ENCODE data around the gene IQSEC2.
A peak's percentile ranks its signal among the peaks of the same experiment; 100 is the strongest.

IQSEC2 gene

GRCh38 chrX:53223068-53223693 lies 58.2 kb downstream of the IQSEC2 start:
- ATAC-seq: no peak

More at GRCh38 chrX:53223068-53223693, 58.2 kb downstream of the IQSEC2 start:
- no peak for DNase-seq (ENCODE audit: low spot score in 2 of 2)
- Mint-ChIP-seq H3K4me1 (peaks cover 16% of the 10 kb centered on the region), H3K9me3 (no peaks in the 10 kb centered on the region), H3K4me3 (peak overlapping the region; percentile 84), H3K36me3 (peaks cover 72% of the 10 kb centered on the region), H3K27ac (peak overlapping the region; percentile 99)

Data from stimulated activated effector memory CD8-positive, alpha-beta T cell treated with anti-CD3 and anti-CD28 coated beads, Interleukin-12 subunit alpha, Interleukin-12 subunit beta, amount 100 ng/mL, for 72 hours (primary cell).